Nephron (organoid): Measurements from ENCODE around the gene GNLY.

Experiments used
- H3K27ac Mint-ChIP-seq, 3 experiments: 2 replicates each; pipeline ENCODE4 v1.8.0; 2020; ENCODE audit warnings: mixed read lengths in 3 of 3, mild to moderate bottlenecking in 2 of 3, moderate library complexity in 1 of 3
- H3K27me3 Mint-ChIP-seq: 2 replicates; pipeline ENCODE4 v1.8.0; 2021; ENCODE audit warnings: low read depth, mild to moderate bottlenecking, moderate library complexity, mixed read lengths
- H3K36me3 Mint-ChIP-seq: 2 replicates; pipeline ENCODE4 v1.8.0; 2020; ENCODE audit warnings: low read depth, mixed read lengths
- H3K4me1 Mint-ChIP-seq: 2 replicates; pipeline ENCODE4 v1.8.0; 2020; ENCODE audit warnings: mixed read lengths
- H3K4me3 Mint-ChIP-seq, 3 experiments: 2 replicates each; pipeline ENCODE4 v1.8.0; 2020; ENCODE audit warnings: mild to moderate bottlenecking in 3 of 3, mixed read lengths in 3 of 3, moderate library complexity in 2 of 3
- H3K9me3 Mint-ChIP-seq: 2 replicates; pipeline ENCODE4 v1.8.0; 2020; ENCODE audit warnings: mixed read lengths
- CTCF ChIP-seq, 3 experiments: fragments of 200-600 bp; sonication (generic); IDR thresholded peaks; one replicate each; pipeline ENCODE4 v1.5.0; 2021; ENCODE audit warnings: antibody characterized with exemption in 3 of 3; ENCODE audit not compliant: unreplicated experiment in 3 of 3

The GNLY gene

GRCh38 chr2:85730686-85731230, 36.6 kb downstream of the GNLY start:
- H3K27ac Mint-ChIP-seq: no peak overlapping the region
- H3K4me3 Mint-ChIP-seq: no peak overlapping the region
- peaks cover 17% of the 10 kb centered on the region for H3K27me3 Mint-ChIP-seq
- H3K36me3 Mint-ChIP-seq: no peaks in the 10 kb centered on the region
- peaks cover 50% of the 10 kb centered on the region for H3K4me1 Mint-ChIP-seq
- no peak for TF ChIP-seq CTCF (IDR thresholded peaks at IDR 0.05; ENCODE audit: unreplicated experiment in 3 of 3)
- H3K9me3 Mint-ChIP-seq: no peaks in the 10 kb centered on the region

GRCh38 chr2:85731606-85732005, 37.4 kb downstream of the GNLY start:
- peak overlapping the region in 2 of 3 experiments; percentile 41 to 66 for H3K27ac Mint-ChIP-seq
- H3K4me1 Mint-ChIP-seq: peaks cover 55% of the 10 kb centered on the region
- H3K9me3 Mint-ChIP-seq: no peaks in the 10 kb centered on the region
- no peak overlapping the region for H3K4me3 Mint-ChIP-seq
- no peaks in the 10 kb centered on the region for H3K36me3 Mint-ChIP-seq
- no peak for TF ChIP-seq CTCF (IDR thresholded peaks at IDR 0.05; ENCODE audit: unreplicated experiment in 3 of 3)
- H3K27me3 Mint-ChIP-seq: peaks cover 17% of the 10 kb centered on the region

- Mint-ChIP-seq H3K27ac (peak overlapping the region; percentile 42 to 73 (median 60)), H3K36me3 (no peaks in the 10 kb centered on the region), H3K9me3 (no peaks in the 10 kb centered on the region), H3K4me1 (peaks cover 60% of the 10 kb centered on the region), H3K4me3 (peak overlapping the region in 1 of 3 experiments; percentile 34), H3K27me3 (peaks cover 17% of the 10 kb centered on the region)
- no peak for TF ChIP-seq CTCF (IDR thresholded peaks at IDR 0.05; ENCODE audit: unreplicated experiment in 3 of 3)
Measured at GRCh38 chr2:85732467-85733120, 38.4 kb downstream of the GNLY start.

GRCh38 chr2:85733121-85733960, 39.2 kb downstream of the GNLY start:
- peaks cover 66% of the 10 kb centered on the region for H3K4me1 Mint-ChIP-seq
- H3K36me3 Mint-ChIP-seq: no peaks in the 10 kb centered on the region
- H3K27me3 Mint-ChIP-seq: peaks cover 17% of the 10 kb centered on the region
- no peaks in the 10 kb centered on the region for H3K9me3 Mint-ChIP-seq
- H3K27ac Mint-ChIP-seq: peak overlapping the region; percentile 42 to 73 (median 60)
- TF ChIP-seq CTCF (IDR thresholded peaks at IDR 0.05; ENCODE audit: unreplicated experiment in 3 of 3): no peak
- no peak overlapping the region for H3K4me3 Mint-ChIP-seq

GRCh38 chr2:85734015-85734414, 39.9 kb downstream of the GNLY start:
- Mint-ChIP-seq H3K9me3 (no peaks in the 10 kb centered on the region), H3K4me3 (no peak overlapping the region), H3K4me1 (peaks cover 72% of the 10 kb centered on the region), H3K27ac (peak overlapping the region in 2 of 3 experiments; percentile 16 to 35), H3K27me3 (peaks cover 12% of the 10 kb centered on the region), H3K36me3 (no peaks in the 10 kb centered on the region)
- no peak for TF ChIP-seq CTCF (IDR thresholded peaks at IDR 0.05; ENCODE audit: unreplicated experiment in 3 of 3)
